GM21515 (cell line): ENCODE results near the gene TARDBP.
"Not testable (repeated sequence)": the region's sequence is repeated elsewhere in the genome, so short reads cannot be mapped to it uniquely, and the experiment has no call there.

Experiments used
- ATAC-seq: cut with Tn5 transposase; IDR thresholded peaks from one replicate; pipeline ENCODE4 v1.9.1; 2021; ENCODE audit not compliant: unreplicated experiment

TARDBP gene

GRCh38 chr1:10992004-10992403, 20.4 kb upstream of the TARDBP start:
- not testable (repeated sequence) for ATAC-seq

GRCh38 chr1:10992864-10993263, 19.6 kb upstream of the TARDBP start:
- ATAC-seq, result no peak

- no peak for ATAC-seq
These were observed 16.4 kb upstream of the TARDBP start for GRCh38 chr1:10996100-10996499.

GRCh38 chr1:11000526-11000925, 11.9 kb upstream of the TARDBP start:
- ATAC-seq, result no peak

GRCh38 chr1:11013160-11013531, 692 bp downstream of the TARDBP start:
- ATAC-seq, result no peak

GRCh38 chr1:11019358-11019757, 6.9 kb downstream of the TARDBP start:
- not testable (repeated sequence) for ATAC-seq

GRCh38 chr1:11019971-11020370, 7.5 kb downstream of the TARDBP start:
- no peak for ATAC-seq

- no peak for ATAC-seq
These were observed 10.7 kb downstream of the TARDBP start for GRCh38 chr1:11023201-11023600.

GRCh38 chr1:11024154-11024873, 11.9 kb downstream of the TARDBP start:
- no peak for ATAC-seq

GRCh38 chr1:11024874-11025203, 12.4 kb downstream of the TARDBP start:
- ATAC-seq, result no peak

GRCh38 chr1:11025618-11026017, 13.2 kb downstream of the TARDBP start:
- ATAC-seq, result no peak

GRCh38 chr1:11026052-11026451, 13.6 kb downstream of the TARDBP start:
- ATAC-seq, result no peak

- ATAC-seq, result no peak
These were observed 14.4 kb downstream of the TARDBP start for GRCh38 chr1:11026903-11027302.

- ATAC-seq, result no peak
These were observed 14.9 kb downstream of the TARDBP start for GRCh38 chr1:11027316-11027715.

GRCh38 chr1:11028018-11028417, 15.6 kb downstream of the TARDBP start:
- ATAC-seq, result no peak

- ATAC-seq, result no peak
These were observed 18.4 kb downstream of the TARDBP start for GRCh38 chr1:11030865-11031264.

GRCh38 chr1:11031624-11032262, 19.3 kb downstream of the TARDBP start:
- ATAC-seq, result no peak

- not testable (repeated sequence) for ATAC-seq
These were observed 24.7 kb downstream of the TARDBP start for GRCh38 chr1:11037019-11037739.

- ATAC-seq, result peak; percentile 64
These were observed 25.3 kb downstream of the TARDBP start for GRCh38 chr1:11037740-11038182.

GRCh38 chr1:11039351-11040104, 27.1 kb downstream of the TARDBP start:
- ATAC-seq, result no peak

- not testable (repeated sequence) for ATAC-seq
These were observed 27.6 kb downstream of the TARDBP start for GRCh38 chr1:11040105-11040429.

GRCh38 chr1:11041048-11041447, 28.6 kb downstream of the TARDBP start:
- no peak for ATAC-seq
